Measurements from ENCODE around the gene COLGALT1. TPM values are rescaled to one million over a fixed set of nuclear protein-coding genes. Genes with fewer than 3 reads are reported as not detected.

Gene COLGALT1
- polyA plus RNA-seq, 1 of the 3 experiments (the other 2 are of a cell fraction) = 83.8 TPM

- ChIA-PET CTCF (no interaction called here), POLR2A (no interaction called here)
- no peaks in the 10 kb centered on the region for H3K9me3 ChIP-seq
- H3K9me2 ChIP-seq = no peaks in the 10 kb centered on the region
- H3K36me3 ChIP-seq (replicated peaks in 1 of 2; ENCODE audit: control insufficient read depth in 1 of 2, insufficient read depth in 2 of 2, low read length in 1 of 2) = no peaks in the 10 kb centered on the region
- H2AFZ ChIP-seq (ENCODE audit: low read depth) = no peak overlapping the region
- H3K79me2 ChIP-seq (ENCODE audit: insufficient read depth) = no peaks in the 10 kb centered on the region
- H3K4me3 ChIP-seq (ENCODE audit: low read depth in 2 of 2, low read length in 1 of 2) = no peak overlapping the region
- DNase-seq = no peak
- no peak overlapping the region for H3K4me2 ChIP-seq
- H4K20me1 ChIP-seq (ENCODE audit: insufficient read depth) = no peaks in the 10 kb centered on the region
- H3K9ac ChIP-seq = no peak overlapping the region
- H3F3A ChIP-seq (replicated peaks; ENCODE audit: insufficient read depth) = no peaks in the 10 kb centered on the region
- no peaks in the 10 kb centered on the region for H3K27me3 ChIP-seq (ENCODE audit: insufficient read depth)
- no peaks in the 10 kb centered on the region for H3K4me1 ChIP-seq (ENCODE audit: control insufficient read depth in 1 of 2, insufficient read depth in 2 of 2, low read depth in 1 of 2, low read length in 1 of 2)
- 84% methylated on average over 6 of the region's 6 CpGs for WGBS (ENCODE audit: low lambda C conversion rate)
- TF ChIP-seq, protein P1, sequence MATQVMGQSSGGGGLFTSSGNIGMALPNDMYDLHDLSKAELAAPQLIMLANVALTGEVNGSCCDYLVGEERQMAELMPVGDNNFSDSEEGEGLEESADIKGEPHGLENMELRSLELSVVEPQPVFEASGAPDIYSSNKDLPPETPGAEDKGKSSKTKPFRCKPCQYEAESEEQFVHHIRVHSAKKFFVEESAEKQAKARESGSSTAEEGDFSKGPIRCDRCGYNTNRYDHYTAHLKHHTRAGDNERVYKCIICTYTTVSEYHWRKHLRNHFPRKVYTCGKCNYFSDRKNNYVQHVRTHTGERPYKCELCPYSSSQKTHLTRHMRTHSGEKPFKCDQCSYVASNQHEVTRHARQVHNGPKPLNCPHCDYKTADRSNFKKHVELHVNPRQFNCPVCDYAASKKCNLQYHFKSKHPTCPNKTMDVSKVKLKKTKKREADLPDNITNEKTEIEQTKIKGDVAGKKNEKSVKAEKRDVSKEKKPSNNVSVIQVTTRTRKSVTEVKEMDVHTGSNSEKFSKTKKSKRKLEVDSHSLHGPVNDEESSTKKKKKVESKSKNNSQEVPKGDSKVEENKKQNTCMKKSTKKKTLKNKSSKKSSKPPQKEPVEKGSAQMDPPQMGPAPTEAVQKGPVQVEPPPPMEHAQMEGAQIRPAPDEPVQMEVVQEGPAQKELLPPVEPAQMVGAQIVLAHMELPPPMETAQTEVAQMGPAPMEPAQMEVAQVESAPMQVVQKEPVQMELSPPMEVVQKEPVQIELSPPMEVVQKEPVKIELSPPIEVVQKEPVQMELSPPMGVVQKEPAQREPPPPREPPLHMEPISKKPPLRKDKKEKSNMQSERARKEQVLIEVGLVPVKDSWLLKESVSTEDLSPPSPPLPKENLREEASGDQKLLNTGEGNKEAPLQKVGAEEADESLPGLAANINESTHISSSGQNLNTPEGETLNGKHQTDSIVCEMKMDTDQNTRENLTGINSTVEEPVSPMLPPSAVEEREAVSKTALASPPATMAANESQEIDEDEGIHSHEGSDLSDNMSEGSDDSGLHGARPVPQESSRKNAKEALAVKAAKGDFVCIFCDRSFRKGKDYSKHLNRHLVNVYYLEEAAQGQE (IDR thresholded peaks at IDR 0.05; ENCODE audit: low read depth, low read length) = no peak
- TF ChIP-seq CTCF (IDR thresholded peaks at IDR 0.05) (no peak), USF1 (IDR thresholded peaks at IDR 0.05; ENCODE audit: borderline replicate concordance, low read depth) (no peak)
- H3K27ac ChIP-seq (ENCODE audit: low read depth in 2 of 2, low read length in 1 of 2) = no peak overlapping the region
Observed at GRCh38 chr19:17548145-17548544, 7.3 kb upstream of the COLGALT1 start.

DNA sequence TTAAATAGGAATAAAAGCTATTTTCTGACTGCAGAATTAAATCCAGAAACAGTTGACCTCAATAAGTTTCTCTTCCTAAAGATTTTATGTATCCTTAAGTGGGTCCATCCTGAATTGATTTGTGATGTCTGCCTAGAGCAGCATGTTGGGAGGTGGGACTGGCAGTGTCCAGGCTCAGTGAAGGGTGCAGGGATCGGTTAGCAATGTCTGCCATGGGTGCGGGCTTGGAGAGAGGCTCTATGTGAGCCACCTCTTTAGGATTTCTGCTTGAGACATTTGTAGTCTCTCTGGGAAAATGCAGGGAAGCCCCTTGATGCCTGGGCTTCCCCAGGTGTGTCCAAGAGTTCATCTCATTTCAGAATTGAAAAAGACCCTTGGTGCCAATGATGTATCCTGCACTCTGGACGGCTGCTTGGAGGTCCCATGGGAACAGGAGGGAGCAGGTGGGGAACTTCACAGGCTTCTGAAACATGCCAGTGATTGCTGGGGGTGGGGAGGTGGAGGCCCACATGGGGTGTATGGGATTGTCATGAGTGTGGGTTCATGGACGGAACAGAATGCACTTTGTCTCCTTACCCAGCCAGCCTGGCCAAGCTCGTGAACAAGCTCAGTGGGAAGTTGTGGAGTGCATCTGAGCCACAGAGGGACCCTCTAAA lies 6.2 kb upstream of the COLGALT1 start:
- no peaks in the 10 kb centered on the region for H3K27me3 ChIP-seq (ENCODE audit: insufficient read depth)
- POLR2A ChIA-PET = no interaction called here
- 53% methylated on average over 4 of the region's 5 CpGs for WGBS (ENCODE audit: low lambda C conversion rate)

More for the DNA sequence above, 6.2 kb upstream of the COLGALT1 start:
- H3K4me1 ChIP-seq (ENCODE audit: control insufficient read depth in 1 of 2, insufficient read depth in 2 of 2, low read depth in 1 of 2, low read length in 1 of 2) = no peaks in the 10 kb centered on the region; a peak in 1 of 4 replicates
- H3K79me2 ChIP-seq (ENCODE audit: insufficient read depth) = no peaks in the 10 kb centered on the region
- no peaks in the 10 kb centered on the region for H4K20me1 ChIP-seq (ENCODE audit: insufficient read depth)
- no peak for TF ChIP-seq YY1 (IDR thresholded peaks at IDR 0.05; ENCODE audit: low read depth)
- no peak overlapping the region for H2AFZ ChIP-seq (ENCODE audit: low read depth)
- peaks cover 6% of the 10 kb centered on the region for H3F3A ChIP-seq (replicated peaks; ENCODE audit: insufficient read depth)
- no peak overlapping the region for H3K9ac ChIP-seq
- CTCF ChIA-PET = no interaction called here
- H3K27ac ChIP-seq (ENCODE audit: low read depth in 2 of 2, low read length in 1 of 2) = no peak overlapping the region
- no peaks in the 10 kb centered on the region for H3K9me2 ChIP-seq
- H3K9me3 ChIP-seq = no peaks in the 10 kb centered on the region
- H3K36me3 ChIP-seq (replicated peaks in 1 of 2; ENCODE audit: control insufficient read depth in 1 of 2, insufficient read depth in 2 of 2, low read length in 1 of 2) = no peaks in the 10 kb centered on the region
- H3K4me3 ChIP-seq (ENCODE audit: low read depth in 2 of 2, low read length in 1 of 2) = no peak overlapping the region
- H3K4me2 ChIP-seq = no peak overlapping the region
- DNase-seq = no peak

Data from SK-N-SH (cell line).